ENCODE results near the gene ELFN2. TPM values are rescaled to one million over a fixed set of nuclear protein-coding genes. Genes with fewer than 3 reads are reported as not detected.

ELFN2 gene
- total RNA-seq, 1 experiment from 2014 or later: 2.3 TPM

DNA sequence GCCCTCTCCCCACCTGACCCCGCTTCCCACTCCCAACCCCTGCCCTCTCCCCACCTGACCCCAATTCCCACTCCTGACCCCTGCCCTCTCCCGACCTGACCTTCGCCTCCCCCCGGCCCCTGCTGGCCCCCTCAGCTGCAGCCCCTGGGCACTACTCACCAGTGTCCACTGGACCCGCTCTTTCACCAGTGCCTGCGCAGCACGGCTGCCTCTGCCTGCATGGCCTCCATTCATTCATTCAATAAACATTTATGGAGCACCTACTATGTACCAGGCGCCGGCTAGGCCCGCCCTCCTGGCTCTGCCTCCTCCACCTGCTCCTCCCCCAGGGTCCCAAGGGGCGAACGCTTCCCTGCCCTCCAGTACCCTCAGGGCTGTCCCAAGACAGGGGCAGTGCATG, 42.6 kb downstream of the ELFN2 start:
- no peak for DNase-seq (ENCODE audit: low read depth)

DNA sequence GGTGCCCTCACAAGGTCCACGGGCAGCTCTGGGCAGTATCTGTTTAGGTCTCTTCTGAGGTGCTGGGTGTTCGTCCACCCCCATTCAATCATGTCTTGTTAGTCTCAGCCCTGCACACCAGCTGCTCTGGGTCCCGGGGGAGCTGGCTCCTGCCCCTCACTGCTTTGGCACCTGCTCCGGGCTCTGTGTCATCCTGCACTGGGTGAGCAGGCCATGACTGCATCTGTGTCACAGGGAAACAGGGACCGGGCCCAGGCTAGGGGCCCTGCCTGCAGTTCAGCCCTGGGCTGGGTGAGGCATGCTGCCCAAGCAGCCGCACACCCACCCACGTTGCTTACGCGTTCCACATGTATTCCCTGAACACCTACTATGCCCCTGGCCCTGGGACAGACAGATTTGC, 43.9 kb downstream of the ELFN2 start:
- no peak for DNase-seq (ENCODE audit: low read depth)

DNA sequence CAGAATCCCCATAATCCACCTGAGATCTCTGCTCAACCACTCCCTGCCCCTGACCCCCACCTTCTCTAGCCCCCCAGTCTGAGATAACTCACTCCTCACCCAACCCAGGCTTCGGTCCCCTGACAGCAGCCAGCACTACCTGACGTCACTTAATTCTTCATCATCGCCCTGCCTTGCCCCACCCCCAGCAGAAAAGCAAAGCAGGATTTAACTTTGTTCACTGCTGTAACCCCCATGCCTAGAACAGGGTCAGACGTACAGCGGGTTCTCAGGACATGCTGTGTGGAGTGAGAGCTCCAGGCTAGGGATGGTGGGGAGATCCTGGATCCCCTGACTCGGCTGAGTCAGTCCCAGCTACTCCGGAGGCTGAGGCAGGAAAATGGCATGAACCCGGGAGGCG, 45.8 kb downstream of the ELFN2 start:
- peak; percentile 56 for DNase-seq (ENCODE audit: low read depth)

DNA sequence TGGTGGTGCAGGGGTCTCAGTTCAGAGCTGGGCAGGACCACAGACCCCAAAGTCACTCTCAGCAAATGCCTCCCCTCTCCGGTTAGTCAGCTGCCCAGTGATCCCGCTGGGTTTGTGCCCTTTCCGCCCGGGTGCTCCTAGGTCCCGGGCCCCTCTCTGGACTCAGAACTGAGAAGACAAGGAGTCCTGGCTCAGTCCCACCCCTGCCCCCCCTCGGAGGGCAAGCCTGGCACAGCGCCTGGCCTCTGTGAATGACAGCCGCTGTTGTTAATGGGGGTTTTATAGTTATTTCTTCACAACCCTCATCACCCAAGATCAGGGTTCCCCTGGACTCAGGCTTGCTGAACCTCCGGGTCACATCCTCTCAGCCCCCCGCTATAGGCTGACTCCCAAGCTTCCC, 47.6 kb downstream of the ELFN2 start:
- no peak for DNase-seq (ENCODE audit: low read depth)

DNA sequence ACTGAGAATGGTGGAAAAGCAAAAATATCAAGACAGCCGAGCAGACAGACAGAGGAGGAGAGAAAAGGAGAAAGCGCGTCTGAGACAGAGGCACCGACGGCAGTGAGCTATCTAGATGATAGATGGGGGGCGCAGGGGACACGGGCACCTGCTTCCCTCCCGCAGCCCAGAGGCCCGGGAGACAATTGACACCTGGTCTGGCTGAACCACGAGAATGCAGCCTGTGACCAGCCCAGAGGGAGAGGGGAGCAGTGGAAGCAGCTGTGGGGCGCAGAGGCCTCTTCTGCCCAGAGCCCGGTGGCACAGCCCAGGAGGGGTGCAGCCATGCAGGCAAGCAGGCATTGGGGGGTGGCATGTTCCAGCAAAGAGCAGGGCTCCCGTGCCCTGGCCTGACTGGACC, 48.2 kb downstream of the ELFN2 start:
- no peak for DNase-seq (ENCODE audit: low read depth)

DNA sequence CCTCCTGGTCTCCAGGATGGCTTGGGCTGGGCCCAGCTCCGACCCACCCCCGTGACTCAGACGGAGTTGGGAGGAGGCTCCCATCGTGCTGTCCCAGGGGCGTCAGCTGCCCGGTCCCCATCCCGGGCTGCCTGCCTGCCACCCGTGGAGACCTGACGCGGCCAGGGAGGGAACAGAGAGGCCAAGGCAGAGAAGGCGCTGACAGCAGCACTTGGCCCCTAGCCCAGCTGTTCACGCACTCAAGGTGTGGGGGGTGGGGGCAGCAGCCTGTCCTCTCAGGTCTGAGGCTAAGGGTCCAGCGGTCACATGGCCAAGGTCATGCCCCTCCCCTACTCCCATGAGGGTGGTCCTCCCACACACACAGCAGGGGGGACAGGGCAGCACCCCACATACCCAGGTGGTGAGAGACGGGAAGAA, 48.6 kb downstream of the ELFN2 start:
- DNase-seq (ENCODE audit: low read depth): peak; percentile 50

DNA sequence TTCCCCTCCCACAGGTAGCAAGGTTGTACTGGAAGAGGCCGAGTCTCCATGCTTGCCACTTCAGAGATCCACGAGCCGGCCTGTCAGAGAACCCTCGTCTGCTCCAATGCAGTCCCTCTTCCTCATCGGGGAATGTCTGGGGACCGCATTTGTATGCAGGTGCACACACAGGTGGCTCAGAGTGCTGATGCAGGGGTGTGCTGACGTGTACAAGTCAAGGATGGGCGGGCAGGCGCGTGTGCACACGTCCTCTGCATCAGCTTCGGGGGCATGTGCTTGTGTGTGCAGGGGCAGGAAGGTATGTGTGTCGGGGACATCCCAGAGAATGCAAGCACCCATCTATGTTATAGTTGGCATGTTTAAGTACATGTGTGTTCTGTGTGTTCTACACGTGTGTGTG, 49.4 kb downstream of the ELFN2 start:
- no peak for DNase-seq (ENCODE audit: low read depth)

DNA sequence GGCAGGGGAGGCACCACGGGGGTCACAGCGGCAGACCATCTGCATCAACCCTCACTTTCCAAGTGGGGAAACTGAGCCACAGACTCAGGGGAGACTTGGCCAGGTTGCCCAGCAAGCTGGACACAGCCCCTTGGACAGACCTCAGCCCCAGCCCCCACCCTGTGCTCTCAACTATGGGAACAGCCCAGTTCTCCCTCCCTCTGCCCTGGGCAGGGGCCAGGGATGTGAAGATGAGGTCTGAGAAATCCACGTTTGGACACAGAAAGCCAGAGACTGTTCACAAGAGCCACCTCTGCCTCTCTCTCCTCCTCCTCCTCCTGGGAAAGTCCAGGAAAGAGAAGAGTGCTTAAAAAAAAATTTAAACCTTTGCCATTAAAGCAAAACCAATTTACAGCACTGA, 50.1 kb downstream of the ELFN2 start:
- no peak for DNase-seq (ENCODE audit: low read depth)

DNA sequence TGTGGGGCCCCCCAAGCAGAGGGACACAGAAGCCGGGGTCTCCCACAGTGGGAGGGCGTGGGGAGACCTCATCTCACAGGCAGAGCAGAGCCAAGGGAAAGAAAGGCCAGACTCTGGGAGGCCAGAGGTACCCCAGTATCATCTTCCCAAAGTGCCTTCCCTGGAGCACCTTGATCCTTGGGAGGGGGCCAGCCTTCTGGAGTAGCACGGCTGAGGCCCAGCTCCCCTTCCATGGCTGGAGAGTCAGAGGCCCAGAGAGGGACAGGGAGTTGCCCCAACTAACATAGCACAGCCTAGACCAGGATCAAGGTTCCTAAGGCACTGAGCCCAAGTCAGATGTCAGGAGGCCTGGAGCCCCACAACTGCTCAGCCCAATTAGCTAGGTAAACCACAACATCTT, 50.6 kb downstream of the ELFN2 start:
- DNase-seq (ENCODE audit: low read depth): no peak

DNA sequence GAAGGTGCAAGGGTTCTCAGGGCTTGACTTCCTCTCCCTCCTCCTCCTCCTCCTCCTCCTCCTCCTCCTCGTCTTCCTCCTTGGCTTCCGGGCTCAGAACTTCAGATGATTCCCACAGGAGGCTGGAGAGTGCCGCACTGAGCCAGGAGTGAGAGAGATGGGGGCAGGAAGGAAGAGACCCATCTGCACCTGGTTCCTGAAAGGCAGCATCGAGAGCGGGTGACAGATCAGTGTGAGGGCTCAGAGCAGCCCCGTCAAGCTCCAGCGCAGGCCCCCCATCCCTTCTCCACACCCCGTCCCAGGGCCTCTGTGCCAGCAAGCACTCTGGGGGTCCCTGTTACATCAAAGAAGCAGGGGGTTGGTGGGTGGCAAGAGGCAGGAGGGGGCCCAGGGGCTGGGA, 51.5 kb downstream of the ELFN2 start:
- DNase-seq (ENCODE audit: low read depth): no peak

DNA sequence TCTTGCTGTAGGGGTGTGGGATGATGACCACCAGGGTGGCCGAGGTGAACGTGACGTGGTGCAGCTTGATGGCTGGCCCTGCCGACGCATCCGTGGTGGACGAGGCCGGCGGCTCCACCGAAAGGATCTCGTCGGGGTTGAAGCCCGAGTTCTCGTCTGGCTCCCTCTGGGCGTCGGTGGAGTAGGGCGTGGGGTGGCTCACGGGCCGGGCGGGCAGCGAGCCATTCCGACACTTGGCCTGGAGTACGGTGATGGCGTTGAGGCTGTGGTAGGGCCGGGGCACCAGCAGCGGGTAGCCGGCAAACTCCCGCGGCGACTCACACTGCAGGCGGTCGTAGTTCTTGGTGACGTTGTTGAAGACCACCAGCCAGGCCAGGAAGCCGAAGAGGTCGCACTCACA, 52.7 kb downstream of the ELFN2 start:
- DNase-seq (ENCODE audit: low read depth): no peak

DNA sequence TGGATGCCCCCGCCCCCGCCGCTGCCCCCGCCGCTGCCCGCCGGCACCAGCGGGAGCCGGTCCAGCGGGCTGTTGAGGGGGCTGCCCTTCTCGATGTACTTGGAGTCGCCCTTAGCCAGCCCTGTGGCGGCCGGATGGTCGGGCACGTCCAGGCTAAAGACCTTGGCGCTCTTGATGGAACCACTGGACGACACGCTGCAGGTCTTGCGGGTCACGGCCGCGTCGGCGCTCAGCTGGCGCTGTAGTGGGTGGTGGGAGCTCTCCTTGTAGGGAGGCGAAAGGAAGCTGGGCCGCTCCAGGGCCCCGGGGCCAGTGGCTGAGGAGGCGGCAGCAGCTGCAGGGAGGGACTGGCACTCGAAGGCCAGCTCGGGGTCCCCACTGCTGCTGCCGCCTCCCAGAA, 53.8 kb downstream of the ELFN2 start:
- DNase-seq (ENCODE audit: low read depth): no peak

DNA sequence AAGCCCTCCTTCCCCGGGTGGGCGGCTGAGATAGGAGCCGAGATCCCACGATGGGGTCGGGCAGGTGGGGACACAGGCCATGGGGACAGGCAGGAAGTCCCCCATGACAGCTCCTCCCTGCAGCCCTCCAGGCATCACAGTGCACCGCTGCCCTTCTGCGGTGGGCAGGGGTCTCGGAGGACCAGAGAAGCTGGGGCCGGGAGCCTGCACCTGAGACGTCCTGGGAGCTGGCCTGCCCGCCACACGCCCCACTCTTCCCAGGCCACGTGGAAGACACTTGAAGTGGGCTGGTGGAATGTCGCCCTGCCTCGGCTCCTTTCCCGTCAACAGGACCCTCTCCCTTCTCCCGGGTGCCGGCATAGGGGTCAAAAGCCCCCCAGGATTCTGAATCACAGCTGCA, 55.4 kb downstream of the ELFN2 start:
- no peak for DNase-seq (ENCODE audit: low read depth)

DNA sequence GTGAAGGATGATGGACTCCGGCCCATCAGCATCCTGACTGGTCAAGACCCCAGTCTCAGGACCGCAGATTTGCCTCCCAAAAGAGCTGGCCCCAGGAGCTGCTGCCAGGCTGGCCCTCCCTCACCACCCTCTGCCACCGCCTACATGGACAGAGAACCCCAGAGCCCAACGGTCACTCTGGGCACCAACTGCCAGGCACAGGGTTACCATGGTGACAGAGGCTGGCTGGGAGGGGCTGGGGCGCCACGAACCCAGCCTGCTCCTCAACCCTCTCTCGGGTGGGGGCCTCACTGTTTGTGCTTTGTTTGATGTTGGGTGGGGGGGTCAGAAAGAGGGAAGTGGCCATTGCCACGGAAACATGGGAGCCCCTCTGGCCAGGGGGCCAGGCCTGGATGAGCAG, 55.8 kb downstream of the ELFN2 start:
- no peak for DNase-seq (ENCODE audit: low read depth)

DNA sequence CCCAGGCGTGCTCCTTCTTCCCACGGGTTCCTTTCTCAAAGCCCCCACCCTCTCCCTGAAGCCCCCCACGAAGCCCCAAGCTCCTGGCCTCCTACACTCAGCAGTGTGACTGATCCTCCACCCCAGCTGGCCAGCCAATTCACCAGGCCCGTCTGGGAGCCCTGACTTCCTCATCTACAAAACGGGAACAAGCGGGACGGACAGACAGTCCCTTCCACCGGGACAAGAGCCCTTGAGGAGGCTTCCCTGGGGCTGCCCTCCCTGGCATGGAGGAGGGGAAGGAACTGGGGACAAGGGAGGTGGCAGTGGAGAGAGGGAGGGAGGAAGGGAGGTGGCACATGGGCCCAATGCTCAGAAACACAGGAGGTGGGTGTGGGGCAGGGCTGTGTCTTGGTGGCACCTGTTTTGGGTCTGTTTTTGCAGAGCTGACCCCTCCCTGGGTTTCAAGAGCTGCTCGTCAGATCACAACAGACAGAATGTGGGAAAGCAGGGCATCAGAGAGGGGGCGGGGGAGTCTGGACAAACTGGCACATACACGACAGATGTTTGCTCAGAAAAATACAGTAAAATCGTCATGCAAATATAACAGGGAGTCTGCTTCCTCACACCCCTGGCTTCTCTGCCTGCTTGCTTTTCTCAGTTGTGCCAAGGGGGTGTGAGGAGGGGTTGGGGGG, 56.8 kb downstream of the ELFN2 start:
- no peak for DNase-seq (ENCODE audit: low read depth)

DNA sequence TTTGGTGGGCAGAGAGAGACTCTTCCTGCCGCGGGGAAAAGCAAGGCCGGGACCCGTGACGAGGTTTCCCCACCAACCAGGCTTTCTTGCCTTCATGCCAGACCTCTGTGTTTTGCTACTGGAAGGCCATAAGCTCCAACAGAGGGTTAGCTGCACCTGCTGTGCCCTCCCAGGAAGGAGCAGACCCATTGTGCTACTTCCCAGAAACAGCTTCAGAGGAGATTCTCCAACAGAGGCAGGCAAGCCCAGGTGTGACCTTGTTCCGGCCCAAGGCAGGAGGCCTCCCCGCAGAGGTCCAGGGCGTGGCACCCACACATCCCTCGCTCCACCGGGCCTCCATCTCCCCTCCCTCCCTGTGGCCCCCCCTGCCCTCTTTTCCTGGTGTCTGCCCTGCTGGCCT, 57.8 kb downstream of the ELFN2 start:
- no peak for DNase-seq (ENCODE audit: low read depth)

DNA sequence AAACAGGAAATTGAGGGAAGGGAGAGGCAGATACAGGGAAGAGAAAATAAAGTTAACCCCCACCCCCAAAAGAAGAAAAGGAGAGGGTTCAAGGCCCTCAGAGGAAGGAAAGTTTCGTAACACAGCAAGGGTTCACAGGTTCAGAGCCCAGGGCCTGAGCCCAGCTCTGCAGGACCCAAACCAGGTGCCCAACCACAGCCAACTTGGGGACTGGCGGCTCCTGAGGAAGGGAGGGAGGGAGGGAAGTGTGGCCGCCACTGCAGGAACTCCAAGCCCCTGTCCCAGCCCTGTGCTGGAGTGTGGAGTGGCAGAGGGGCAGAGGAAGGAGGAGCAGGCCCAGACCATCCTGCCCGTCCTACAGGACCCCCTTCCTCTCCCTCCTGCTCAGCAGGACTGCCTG, 59.2 kb downstream of the ELFN2 start:
- no peak for DNase-seq (ENCODE audit: low read depth)

DNA sequence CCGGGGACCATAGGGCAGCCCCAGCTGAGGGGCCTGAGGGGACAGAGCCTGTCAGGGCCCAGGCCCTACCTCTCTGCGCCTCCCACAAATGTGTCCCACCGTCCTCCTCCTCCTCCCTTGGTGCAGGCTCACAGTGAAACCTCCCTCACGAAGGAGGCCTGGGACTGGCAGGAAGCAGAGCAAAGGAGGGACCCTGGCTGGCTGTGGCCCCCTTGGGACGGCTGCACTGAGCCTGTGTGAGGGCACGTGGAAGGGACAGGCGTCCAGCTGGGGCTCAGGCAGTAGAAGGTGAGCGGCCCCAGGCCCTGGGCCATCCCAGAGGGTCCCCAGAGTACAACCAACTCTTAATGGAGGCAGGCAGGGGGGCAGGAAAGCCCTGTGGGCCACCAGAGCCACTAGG, 60.7 kb downstream of the ELFN2 start:
- no peak for DNase-seq (ENCODE audit: low read depth)

DNA sequence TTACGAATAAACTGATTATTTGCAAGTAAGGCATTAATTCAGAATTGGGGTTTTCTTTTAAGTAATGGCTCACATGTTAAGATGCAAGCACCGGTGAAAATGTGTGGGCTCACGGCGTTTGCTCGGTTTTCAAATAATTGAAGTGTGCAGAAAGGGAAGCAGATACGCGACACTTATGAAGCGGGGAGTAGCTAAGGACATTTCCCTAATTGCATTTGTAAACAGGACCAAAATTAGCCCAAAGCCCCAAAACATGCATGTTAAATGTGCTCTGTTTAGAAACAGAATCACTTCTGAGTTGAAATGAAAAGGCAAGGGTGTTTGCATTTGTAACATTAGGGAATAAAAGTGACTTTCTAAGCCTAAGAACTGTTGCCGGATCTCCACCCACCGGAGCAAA, 61.3 kb downstream of the ELFN2 start:
- no peak for DNase-seq (ENCODE audit: low read depth)

DNA sequence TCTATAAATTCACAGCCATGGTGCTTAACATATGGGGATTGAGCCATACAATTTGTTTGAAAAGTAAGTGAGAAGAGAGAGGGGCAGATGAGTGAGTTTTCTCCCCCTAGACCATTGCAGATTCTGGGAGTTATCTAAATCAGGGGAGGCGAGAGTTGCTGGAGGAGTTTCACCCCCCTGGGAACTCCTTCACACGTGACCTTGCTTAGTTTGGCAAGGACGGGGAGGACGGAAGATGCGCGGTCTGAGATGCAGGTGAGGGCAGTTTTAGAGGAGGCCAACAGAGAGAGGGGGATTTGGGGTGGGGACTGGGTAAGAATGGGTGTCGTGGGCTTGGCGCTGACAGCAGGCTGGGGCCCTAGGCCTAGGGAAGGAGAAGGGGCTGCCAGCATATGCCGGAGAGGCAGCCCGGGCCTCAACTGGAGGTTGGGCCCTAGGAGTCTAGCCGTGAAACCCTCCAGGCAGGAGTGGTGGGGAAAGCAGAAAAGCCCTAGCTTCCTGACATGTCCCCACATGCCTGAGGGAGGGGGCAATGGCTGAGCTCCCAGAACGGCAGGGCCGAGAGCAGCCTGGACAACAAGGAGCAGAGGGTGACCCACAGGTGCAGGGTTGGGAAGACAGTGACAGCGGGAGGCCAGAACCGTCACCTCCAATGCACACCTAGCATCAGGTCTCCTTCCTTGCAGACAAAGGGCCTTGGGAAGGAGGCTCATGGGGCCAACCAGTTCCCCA, 63.9 kb downstream of the ELFN2 start:
- no peak for DNase-seq (ENCODE audit: low read depth)

DNA sequence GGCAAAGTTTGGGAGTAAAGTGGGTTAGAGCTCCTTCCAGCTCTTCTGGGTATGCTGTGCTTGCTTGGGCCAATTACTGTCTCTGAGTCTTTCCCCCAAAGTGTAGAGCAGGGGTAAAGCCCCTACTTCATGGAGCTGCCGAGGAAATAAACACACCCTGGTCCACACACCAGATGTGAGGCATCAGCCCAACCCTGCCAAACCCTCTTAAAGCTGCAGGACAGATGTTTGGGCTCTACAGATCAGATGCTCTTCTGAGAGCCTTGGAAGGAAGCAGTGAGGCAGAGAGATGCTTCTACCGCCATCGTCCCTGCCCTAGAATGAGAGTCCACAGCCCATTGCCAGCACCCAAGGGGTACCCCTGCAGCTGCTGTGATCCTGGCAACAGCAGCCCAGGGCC, 64.7 kb downstream of the ELFN2 start:
- no peak for DNase-seq (ENCODE audit: low read depth)

DNA sequence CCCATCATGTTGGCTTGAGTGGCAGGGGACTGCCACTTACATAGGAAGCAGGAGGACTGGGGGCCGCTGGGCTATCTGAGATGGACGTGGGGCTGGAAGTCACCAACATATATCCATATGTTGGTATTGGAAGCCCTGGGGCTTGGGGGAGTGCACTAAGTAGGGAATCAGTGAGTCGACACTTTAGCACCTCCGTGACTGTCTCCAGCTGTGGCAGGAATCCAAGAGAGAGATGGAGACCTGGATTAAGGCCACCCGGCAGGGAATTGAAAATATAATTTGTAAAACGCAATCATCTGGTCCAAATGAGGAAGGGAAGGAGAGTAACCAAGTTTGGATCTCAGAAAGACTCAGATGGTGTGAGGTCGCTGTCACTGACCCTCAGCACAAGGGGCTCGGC, 68.4 kb downstream of the ELFN2 start:
- DNase-seq (ENCODE audit: low read depth): no peak

DNA sequence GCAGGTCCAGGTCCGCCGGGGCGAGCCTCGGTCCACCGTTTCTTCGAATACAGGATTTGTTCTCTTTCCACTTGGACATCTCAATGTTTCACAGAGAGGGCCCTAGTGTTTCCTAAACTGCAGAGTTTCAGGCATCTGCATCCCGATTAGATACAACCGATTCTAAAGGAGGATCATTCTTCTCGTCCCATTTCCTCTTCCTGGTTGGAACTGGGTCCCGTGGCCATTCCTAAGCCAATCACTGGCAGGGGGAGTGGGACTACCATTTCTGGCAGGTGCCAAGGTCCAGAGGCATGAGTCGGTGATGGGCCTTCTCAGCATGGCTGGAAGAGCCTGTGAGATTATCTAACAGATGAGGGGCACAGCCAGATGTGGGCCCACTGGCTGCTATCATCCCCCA, 68.9 kb downstream of the ELFN2 start:
- DNase-seq (ENCODE audit: low read depth): no peak

All from Daoy (cell line).